Heart right ventricle (tissue), 16 donors: ENCODE results near the gene KDM1A. TPM values are rescaled to one million over a fixed set of nuclear protein-coding genes. Genes with fewer than 3 reads are reported as not detected.

Experiments
- ATAC-seq, 8 donors: fragments of 200-7000 bp; cut with Tn5 transposase; one replicate each; pipeline ENCODE4 v1.9.1; 2020; ENCODE audit warnings: mild to moderate bottlenecking in 8 of 8, moderate library complexity in 8 of 8, moderate number of reproducible peaks in 1 of 8
- DNase-seq, 2 donors: peaks; one replicate each; pipeline ENCODE4 v3.0.0-alpha.2; 2020
- H3K27ac ChIP-seq, 10 donors: fragments of 200-600 bp; sonication (generic) in 2 of 10; one replicate each; pipeline versions ENCODE4 v1.5.0 to v1.8.0; 2020 to 2022; ENCODE audit warnings: mild to moderate bottlenecking in 3 of 10
- H3K27me3 ChIP-seq, 7 donors: fragments of 200-600 bp; one replicate each; pipeline ENCODE4 v1.8.0; 2021 to 2022; ENCODE audit warnings: mild to moderate bottlenecking in 2 of 7
- H3K36me3 ChIP-seq, 9 donors: fragments of 200-600 bp; sonication (generic) in 1 of 9; one replicate each; pipeline versions ENCODE4 v1.5.0 to v1.8.0; 2020 to 2022; ENCODE audit warnings: mild to moderate bottlenecking in 2 of 9
- H3K4me1 ChIP-seq, 9 donors: fragments of 200-600 bp; sonication (generic) in 1 of 9; one replicate each; pipeline versions ENCODE4 v1.5.0 to v1.8.0; 2020 to 2022; ENCODE audit warnings: mild to moderate bottlenecking in 4 of 9
- H3K4me3 ChIP-seq, 10 donors: fragments of 200-600 bp; sonication (generic) in 2 of 10; one replicate each; pipeline versions ENCODE4 v1.5.0 to v1.8.0; 2020 to 2022; ENCODE audit warnings: mild to moderate bottlenecking in 7 of 10, moderate library complexity in 2 of 10
- H3K9me3 ChIP-seq, 11 donors: fragments of 200-600 bp in 10 of 11; sonication (generic) in 2 of 11; one replicate each; pipeline versions ENCODE4 v1.5.0 to v1.8.0; 2013 to 2022; ENCODE audit warnings: mild to moderate bottlenecking in 2 of 11, control low read depth in 1 of 11, moderate library complexity in 1 of 11
- WGBS, 2 donors: extraction: QIAGEN DNeasy Blood & Tissue Kit; methylation state at CpG; one replicate each; pipeline ENCODE4 v1.1.7; 2013; ENCODE audit warnings: inconsistent platforms in 1 of 2; 5-methylcytosine and 5-hydroxymethylcytosine counted together
- intact Hi-C, 10 donors: fragments of 100-400 bp; cut with DNase I; formaldehyde crosslinking; loops; one replicate each; pipeline versions ENCODE4 v1.11.1 to v1.14.2; 2022
- polyA plus RNA-seq, 2 donors: library from polyadenylated mRNA; stranded (reverse); fragments of 200-250 nt; gene quantifications; one replicate each; pipeline ENCODE4 v1.2.3, GENCODE V29; 2013
- total RNA-seq, 10 donors: library from RNA; stranded (reverse); fragmentation: NEBNext Ultra II Directional in 3 of 10; extraction: Animal tissue kit (Norgen Biotek cat#: 25700) in 3 of 10; gene quantifications; one replicate each; pipeline versions ENCODE4 v1.2.1 to v1.2.4, GENCODE V29; 2021 to 2023
- TF ChIP-seq, protein P1 (sequence below), 9 donors: fragments of 200-600 bp; sonication (generic) in 2 of 9; IDR thresholded peaks; one replicate each; pipeline versions ENCODE4 v1.5.0 to v1.8.0; 2021 to 2022; ENCODE audit warnings: antibody characterized with exemption in 9 of 9, mild to moderate bottlenecking in 5 of 9, moderate library complexity in 1 of 9
- donor health status: Arrhythmogenic right ventricular cardiomyopathy.
- donor health status: ischemic (EF 13 %, LVEDD 7.1; RV severe dilation, severe dysfunction).
- donor health status: healthy with polysubstance abuse.
- donor health status: DM: no; HTN: yes; CAD: no.
- donor health status: DM: no; HTN: no; CAD: no.
- donor health status: ischemic (EF 25% LVEDD 6.9; RV normal size, moderate dysfunction).
- donor health status: ischemic (EF 25% LVEDD 5.7; RV mildly dilated, moderate dysfunction).
- donor health status: healthy.
- donor health status: DM: yes; HTN: yes; CAD: no.
- donor health status: Ischemic cardiomyopathy.
- donor health status: ischemic (EF 35%, LVEDD 5.7; RV mildly dilated, moderate dysfunction).
- donor health status: nonischemic (EF 11% LVEDD 7.7; RV severe dilation, severe dysfunction).
- donor health status: DM: yes; HTN: yes; CAD: no.
- donor health status: PGD.
- donor health status: ischemic (EF 29% LVEDD 5.4; RV normal size, mild dysfunction).
- donor health status: nonischemic (EF 23%, LVEDD 6.1; RV moderate dilation, normal function).

The KDM1A gene
- total and polyA plus RNA-seq, 12 donors: 12.4 to 35.0 (median 27.3) TPM

DNA sequence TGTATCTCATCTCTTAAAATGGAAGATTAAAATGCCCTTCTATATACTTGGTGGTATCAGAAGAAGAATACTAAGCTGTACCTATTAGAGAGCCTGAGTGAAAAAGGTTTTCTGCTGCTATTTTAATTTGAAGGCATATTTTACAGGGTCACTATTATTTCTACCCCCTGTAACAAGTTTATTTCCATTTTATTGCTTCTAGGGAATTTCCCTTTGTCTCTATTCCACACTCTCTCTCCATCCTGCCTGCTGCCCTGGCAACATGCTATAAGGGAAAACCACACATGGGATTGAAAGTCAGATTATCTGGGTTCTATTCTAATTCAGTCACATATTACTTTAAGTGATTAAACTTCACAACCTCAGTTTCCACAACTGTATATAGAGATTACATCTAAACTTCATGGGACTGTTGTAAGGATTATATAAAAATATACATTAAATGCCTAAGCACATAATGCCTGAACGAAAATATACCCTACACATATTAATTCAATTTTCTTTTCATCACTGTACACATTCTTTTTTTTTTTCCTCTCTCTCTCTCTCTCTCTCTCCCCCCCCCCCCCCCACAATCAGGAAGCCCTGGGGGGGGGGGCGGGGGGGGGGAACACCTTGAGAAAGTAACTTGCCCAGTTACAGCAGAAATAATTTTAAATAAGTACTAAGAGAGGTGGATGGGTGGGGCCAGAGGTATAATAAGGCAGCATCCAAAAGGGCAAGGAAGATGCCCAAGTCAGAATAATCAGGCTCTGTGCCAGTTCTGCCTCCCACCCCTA, 97.8 kb downstream of the KDM1A start:
- H3K27me3 ChIP-seq: no peaks in the 10 kb centered on the region
- WGBS, 2 donors: 52 to 64% methylated on average over 2 of the region's 2 CpGs
- no peak for ATAC-seq
- no peak overlapping the region for H3K27ac ChIP-seq
- H3K4me3 ChIP-seq: no peak overlapping the region
- intact Hi-C loops: no loop called here
- DNase-seq: no peak
- H3K36me3 ChIP-seq: no peaks in the 10 kb centered on the region
- H3K9me3 ChIP-seq: no peaks in the 10 kb centered on the region
- H3K4me1 ChIP-seq: peaks cover 3 to 85% (median 68%) of the 10 kb centered on the region in 9 donors
- TF ChIP-seq, protein P1, sequence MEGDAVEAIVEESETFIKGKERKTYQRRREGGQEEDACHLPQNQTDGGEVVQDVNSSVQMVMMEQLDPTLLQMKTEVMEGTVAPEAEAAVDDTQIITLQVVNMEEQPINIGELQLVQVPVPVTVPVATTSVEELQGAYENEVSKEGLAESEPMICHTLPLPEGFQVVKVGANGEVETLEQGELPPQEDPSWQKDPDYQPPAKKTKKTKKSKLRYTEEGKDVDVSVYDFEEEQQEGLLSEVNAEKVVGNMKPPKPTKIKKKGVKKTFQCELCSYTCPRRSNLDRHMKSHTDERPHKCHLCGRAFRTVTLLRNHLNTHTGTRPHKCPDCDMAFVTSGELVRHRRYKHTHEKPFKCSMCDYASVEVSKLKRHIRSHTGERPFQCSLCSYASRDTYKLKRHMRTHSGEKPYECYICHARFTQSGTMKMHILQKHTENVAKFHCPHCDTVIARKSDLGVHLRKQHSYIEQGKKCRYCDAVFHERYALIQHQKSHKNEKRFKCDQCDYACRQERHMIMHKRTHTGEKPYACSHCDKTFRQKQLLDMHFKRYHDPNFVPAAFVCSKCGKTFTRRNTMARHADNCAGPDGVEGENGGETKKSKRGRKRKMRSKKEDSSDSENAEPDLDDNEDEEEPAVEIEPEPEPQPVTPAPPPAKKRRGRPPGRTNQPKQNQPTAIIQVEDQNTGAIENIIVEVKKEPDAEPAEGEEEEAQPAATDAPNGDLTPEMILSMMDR (IDR thresholded peaks at IDR 0.05): no peak

DNA sequence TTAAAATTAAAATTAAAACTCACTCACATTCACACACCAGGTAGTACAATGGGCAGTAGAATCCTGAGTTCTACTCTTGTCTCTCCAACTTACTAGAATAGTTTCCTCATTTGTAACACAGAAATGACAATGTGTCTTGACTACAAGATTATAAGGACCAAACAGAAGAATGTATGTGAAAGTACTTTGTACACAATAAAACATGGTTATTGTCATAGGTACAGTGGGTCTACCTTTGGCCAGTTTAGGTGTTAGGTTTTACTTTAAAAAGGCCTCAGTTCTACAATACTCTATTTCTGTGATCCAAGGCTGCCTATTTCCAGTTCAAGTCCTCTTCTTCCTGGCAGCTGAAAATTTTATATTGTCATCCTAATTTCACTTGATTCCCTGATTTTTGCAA, 99.1 kb downstream of the KDM1A start:
- no peaks in the 10 kb centered on the region for H3K27me3 ChIP-seq
- H3K9me3 ChIP-seq: no peaks in the 10 kb centered on the region
- H3K36me3 ChIP-seq: no peaks in the 10 kb centered on the region
- peaks cover 5 to 85% (median 68%) of the 10 kb centered on the region in 9 donors for H3K4me1 ChIP-seq
- H3K4me3 ChIP-seq: no peak overlapping the region
- H3K27ac ChIP-seq: no peak overlapping the region
- intact Hi-C loops: no loop called here
- ATAC-seq (no peak), DNase-seq (no peak)
- TF ChIP-seq, protein P1 (IDR thresholded peaks at IDR 0.05): no peak

DNA sequence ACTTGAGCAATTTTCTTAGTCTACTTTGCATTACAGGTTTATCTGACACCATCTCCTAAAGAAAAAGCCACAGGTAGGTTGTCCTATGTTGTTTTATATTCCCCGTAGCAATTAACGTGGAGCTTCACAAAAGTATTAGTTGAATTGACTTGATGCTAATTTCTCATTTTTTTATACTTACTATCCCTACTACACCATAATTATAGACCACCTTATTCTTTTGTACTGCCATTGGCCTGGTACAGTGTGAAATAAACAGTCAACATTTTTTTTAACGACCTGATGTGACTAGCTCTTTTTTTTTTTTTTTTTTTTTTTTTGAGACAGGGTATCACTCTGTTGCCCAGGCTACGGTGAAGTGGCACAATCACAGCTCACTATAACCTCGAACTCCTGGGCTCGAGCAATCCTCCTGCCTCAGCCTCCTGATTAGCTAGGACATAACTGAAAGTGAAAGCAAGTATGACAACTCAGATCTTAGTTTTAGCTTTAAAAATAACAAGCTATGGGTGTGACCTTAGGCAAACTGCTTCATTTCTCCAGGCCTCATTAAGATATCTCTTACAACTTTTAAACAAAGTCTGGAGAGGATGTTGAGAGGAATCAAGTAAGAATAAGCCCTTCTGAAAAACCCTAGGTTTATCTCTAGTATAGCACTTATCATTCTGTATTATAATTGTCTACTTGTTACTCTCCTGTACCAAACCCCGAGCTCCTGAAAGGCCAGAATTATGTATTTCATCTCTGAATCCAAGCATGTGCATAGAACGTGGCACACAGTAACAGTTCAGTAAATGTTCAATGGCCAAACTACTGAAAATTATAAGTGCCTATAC, 99.9 kb downstream of the KDM1A start:
- Histone ChIP-seq H3K27ac (peak overlapping the region in 8 of 10 donors; percentile 5 to 56 (median 38)), H3K4me1 (peaks cover 7 to 85% (median 67%) of the 10 kb centered on the region in 9 donors), H3K36me3 (no peaks in the 10 kb centered on the region), H3K27me3 (no peaks in the 10 kb centered on the region), H3K9me3 (no peaks in the 10 kb centered on the region), H3K4me3 (peak overlapping the region in 6 of 10 donors; percentile 2 to 27 (median 20))
- DNase-seq (no peak), ATAC-seq (peak in 5 of 8 donors; percentile 24 to 56 (median 28))
- TF ChIP-seq, protein P1 (IDR thresholded peaks at IDR 0.05): no peak
- WGBS, 2 donors: 68 to 71% methylated on average over 8 of the region's 8 CpGs
- intact Hi-C loops: no loop called here

DNA sequence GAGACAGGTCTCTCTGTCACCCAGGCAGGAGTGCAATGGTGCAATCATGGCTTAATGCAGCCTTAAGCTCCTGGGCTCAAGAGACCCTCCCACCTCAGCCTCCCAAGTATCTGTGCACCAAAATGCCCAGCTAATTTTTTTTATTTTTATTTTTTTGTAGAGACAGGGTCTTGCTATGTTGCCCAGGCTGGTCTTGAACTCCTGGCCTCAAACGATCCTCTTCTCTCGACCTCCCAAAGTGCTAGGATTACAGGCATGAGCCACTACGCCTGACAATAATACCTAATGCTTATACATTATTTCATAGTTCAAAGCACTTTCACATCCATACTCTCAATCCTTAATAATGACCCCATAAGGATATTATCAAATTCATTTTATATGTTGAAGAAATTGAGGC, 101.1 kb downstream of the KDM1A start:
- no peak for ATAC-seq
- H3K4me1 ChIP-seq: peaks cover 7 to 81% (median 63%) of the 10 kb centered on the region in 9 donors
- 96 to 97% methylated on average over 3 of the region's 3 CpGs for WGBS, 2 donors
- TF ChIP-seq, protein P1 (IDR thresholded peaks at IDR 0.05): no peak
- no peaks in the 10 kb centered on the region for H3K36me3 ChIP-seq
- H3K27me3 ChIP-seq: no peaks in the 10 kb centered on the region
- H3K9me3 ChIP-seq: no peaks in the 10 kb centered on the region
- no peak overlapping the region for H3K4me3 ChIP-seq
- intact Hi-C loops: loop anchor here in 3 of 10 donors (5.0 kb wide), 2 partner anchors 42 to 47 kb away; partner anchors contain the start of gene LUZP1 (in 2 of the 3)
- DNase-seq: no peak
- H3K27ac ChIP-seq: peak overlapping the region in 2 of 10 donors; percentile 13 to 54
